Brain microvascular endothelial cell (primary cell): ENCODE results near the gene CCDC15.

Source experiments
- DNase-seq: peaks from one replicate; pipeline ENCODE4 v3.0.0-alpha.2; 2020
- H3K27ac ChIP-seq: fragments of 250-450 bp; sonication (Bioruptor Pico); 2 replicates; pipeline ENCODE4 v1.5.1; 2020; ENCODE audit warnings: mild to moderate bottlenecking, moderate library complexity
- H3K27me3 ChIP-seq: fragments of 250-450 bp; sonication (Bioruptor Pico); replicated peaks from 2 replicates; pipeline ENCODE4 v1.5.1; 2020; ENCODE audit warnings: mild to moderate bottlenecking
- H3K36me3 ChIP-seq: fragments of 250-450 bp; sonication (Bioruptor Pico); replicated peaks from 2 replicates; pipeline ENCODE4 v1.5.1; 2020; ENCODE audit warnings: mild to moderate bottlenecking
- H3K4me3 ChIP-seq: 2 replicates; pipeline ENCODE4 v1.5.1; 2011; ENCODE audit warnings: low read depth, mild to moderate bottlenecking, control low read depth, low read length, moderate library complexity
- CTCF ChIP-seq: IDR thresholded peaks from 2 replicates; pipeline ENCODE4 v1.5.1; 2011; ENCODE audit warnings: low read depth, mild to moderate bottlenecking, moderate library complexity, low read length, control low read depth, inconsistent platforms; ENCODE audit errors: missing control alignments
- in situ Hi-C: cut with HindIII; loops from 2 replicates; pipeline ENCODE4 v1.10.0; 2017; ENCODE audit warnings: low sequenced_read_pairs, low pct_ligation_motif_present

The CCDC15 gene

GRCh38 chr11:125079151-125079877 lies 125.3 kb downstream of the CCDC15 start:
- H3K27me3 ChIP-seq, result no peaks in the 10 kb centered on the region
- no peak overlapping the region for H3K27ac ChIP-seq
- no peaks in the 10 kb centered on the region for H3K36me3 ChIP-seq
- peak; percentile 13 for DNase-seq
- no peak for TF ChIP-seq CTCF
- in situ Hi-C loops, result no loop called here
- H3K4me3 ChIP-seq, result no peak overlapping the region

- H3K36me3 ChIP-seq, result no peaks in the 10 kb centered on the region
- no peaks in the 10 kb centered on the region for H3K27me3 ChIP-seq
- H3K4me3 ChIP-seq, result no peak overlapping the region
- no peak overlapping the region for H3K27ac ChIP-seq
- no peak for DNase-seq
- no peak for TF ChIP-seq CTCF
- in situ Hi-C loops, result no loop called here
Measured at GRCh38 chr11:125079878-125080530, 126.0 kb downstream of the CCDC15 start.

- Histone ChIP-seq H3K27me3 (no peaks in the 10 kb centered on the region), H3K36me3 (no peaks in the 10 kb centered on the region), H3K27ac (no peak overlapping the region), H3K4me3 (no peak overlapping the region)
- TF ChIP-seq CTCF, result no peak
- in situ Hi-C loops, result no loop called here
- DNase-seq, result no peak
Measured at GRCh38 chr11:125080531-125080911, 126.5 kb downstream of the CCDC15 start.

GRCh38 chr11:125081098-125081798 lies 127.2 kb downstream of the CCDC15 start:
- DNase-seq, result no peak
- H3K36me3 ChIP-seq, result no peaks in the 10 kb centered on the region
- no peak overlapping the region for H3K4me3 ChIP-seq
- no peak overlapping the region for H3K27ac ChIP-seq
- in situ Hi-C loops, result no loop called here
- no peak for TF ChIP-seq CTCF
- H3K27me3 ChIP-seq, result no peaks in the 10 kb centered on the region

GRCh38 chr11:125082040-125082439 lies 128.0 kb downstream of the CCDC15 start:
- in situ Hi-C loops, result no loop called here
- Histone ChIP-seq H3K27me3 (no peaks in the 10 kb centered on the region), H3K4me3 (no peak overlapping the region), H3K36me3 (no peaks in the 10 kb centered on the region), H3K27ac (no peak overlapping the region)
- TF ChIP-seq CTCF, result no peak
- DNase-seq, result no peak
